Left kidney (tissue), 8 donors: ENCODE results near the gene CCKAR. TPM values are rescaled to one million over a fixed set of nuclear protein-coding genes. Genes with fewer than 3 reads are reported as not detected.
"Not testable (repeated sequence)": the region's sequence is repeated elsewhere in the genome, so short reads cannot be mapped to it uniquely, and the experiment has no call there.

Source experiments
- DNase-seq: peaks from one replicate; pipeline ENCODE4 v3.0.0-alpha.2; 2013
- long read RNA-seq, 8 donors: transcript quantifications; one replicate each; lab custom pipeline, GENCODE V29; 2026
- polyA plus RNA-seq: library from polyadenylated mRNA; unstranded; fragments of 120-200 nt; gene quantifications from one replicate; pipeline ENCODE4 v1.2.1, GENCODE V29; 2013; ENCODE audit not compliant: insufficient read length

Gene CCKAR, protein sequence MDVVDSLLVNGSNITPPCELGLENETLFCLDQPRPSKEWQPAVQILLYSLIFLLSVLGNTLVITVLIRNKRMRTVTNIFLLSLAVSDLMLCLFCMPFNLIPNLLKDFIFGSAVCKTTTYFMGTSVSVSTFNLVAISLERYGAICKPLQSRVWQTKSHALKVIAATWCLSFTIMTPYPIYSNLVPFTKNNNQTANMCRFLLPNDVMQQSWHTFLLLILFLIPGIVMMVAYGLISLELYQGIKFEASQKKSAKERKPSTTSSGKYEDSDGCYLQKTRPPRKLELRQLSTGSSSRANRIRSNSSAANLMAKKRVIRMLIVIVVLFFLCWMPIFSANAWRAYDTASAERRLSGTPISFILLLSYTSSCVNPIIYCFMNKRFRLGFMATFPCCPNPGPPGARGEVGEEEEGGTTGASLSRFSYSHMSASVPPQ
- polyA plus RNA-seq, result 0.10 TPM
- long read RNA-seq, donor 1, result 0 reads
- long read RNA-seq, donor 2, result 0 reads
- long read RNA-seq, donor 3, result 0 reads
- long read RNA-seq, donor 4, result 0 reads
- long read RNA-seq, donor 5, result 0 reads
- long read RNA-seq, donor 6, result 0 reads
- long read RNA-seq, donor 7, result 0 reads
- long read RNA-seq, donor 8, partial matches to known transcripts, result 5 of 5 reads
- long read RNA-seq, donor 8, other reads (novel, unspliced or antisense), result 0 of 5 reads

- DNase-seq, result no peak
Observed at GRCh38 chr4:26490111-26490959, at the start of gene CCKAR. Gene CCKAR (minus strand): TSS chr4:26490484. CDS start chr4:26490267, 217 bp downstream.

- DNase-seq, result no peak
Observed at GRCh38 chr4:26533685-26534084, 43.4 kb upstream of the CCKAR start.

- no peak for DNase-seq
Observed at GRCh38 chr4:26531491-26532116, 41.3 kb upstream of the CCKAR start.

- no peak for DNase-seq
Observed at GRCh38 chr4:26530099-26530498, 39.8 kb upstream of the CCKAR start.

- no peak for DNase-seq
Observed at GRCh38 chr4:26529479-26529878, 39.2 kb upstream of the CCKAR start.

DNA sequence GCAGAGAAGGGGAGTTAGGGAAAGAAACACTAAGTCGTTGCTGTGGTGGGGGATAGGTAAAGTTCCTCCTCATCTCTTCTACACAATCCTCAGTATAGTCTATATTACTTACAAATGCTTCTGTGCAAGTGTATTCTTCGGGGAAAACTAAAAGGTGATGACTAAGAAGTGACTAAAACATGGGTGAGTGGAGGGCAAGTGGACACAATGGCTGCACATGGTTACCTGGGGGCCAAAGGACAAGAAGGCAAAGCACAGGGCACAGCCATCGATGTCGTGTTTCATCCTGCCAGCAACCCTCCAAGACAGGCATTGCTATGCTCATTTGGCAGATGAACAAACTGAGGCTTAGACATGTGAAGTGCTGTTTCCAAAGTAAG is 35.5 kb upstream of the CCKAR start:
- no peak for DNase-seq

- no peak for DNase-seq
Observed at GRCh38 chr4:26525136-26525770, 35.0 kb upstream of the CCKAR start.

GRCh38 chr4:26524011-26524410 is 33.7 kb upstream of the CCKAR start:
- DNase-seq, result no peak

DNA sequence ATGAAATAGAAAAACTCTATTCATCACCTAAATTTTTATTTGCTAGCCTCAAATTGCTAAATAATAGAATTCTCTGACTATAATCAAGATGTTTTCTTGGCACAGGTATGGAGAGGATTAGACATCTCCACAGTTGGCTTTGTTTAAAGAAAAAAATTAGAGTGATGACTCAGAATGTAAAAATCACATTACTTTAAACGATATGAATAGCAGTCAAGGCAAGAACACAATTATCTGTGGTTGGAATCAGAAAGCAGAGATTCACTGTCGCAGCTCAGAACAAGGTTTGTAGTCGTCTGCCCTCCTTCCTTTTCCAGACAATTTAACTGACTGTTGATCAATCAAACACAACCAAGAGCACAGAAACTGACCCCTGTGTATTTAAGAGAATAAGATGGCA is 32.2 kb upstream of the CCKAR start:
- DNase-seq, result no peak

DNA sequence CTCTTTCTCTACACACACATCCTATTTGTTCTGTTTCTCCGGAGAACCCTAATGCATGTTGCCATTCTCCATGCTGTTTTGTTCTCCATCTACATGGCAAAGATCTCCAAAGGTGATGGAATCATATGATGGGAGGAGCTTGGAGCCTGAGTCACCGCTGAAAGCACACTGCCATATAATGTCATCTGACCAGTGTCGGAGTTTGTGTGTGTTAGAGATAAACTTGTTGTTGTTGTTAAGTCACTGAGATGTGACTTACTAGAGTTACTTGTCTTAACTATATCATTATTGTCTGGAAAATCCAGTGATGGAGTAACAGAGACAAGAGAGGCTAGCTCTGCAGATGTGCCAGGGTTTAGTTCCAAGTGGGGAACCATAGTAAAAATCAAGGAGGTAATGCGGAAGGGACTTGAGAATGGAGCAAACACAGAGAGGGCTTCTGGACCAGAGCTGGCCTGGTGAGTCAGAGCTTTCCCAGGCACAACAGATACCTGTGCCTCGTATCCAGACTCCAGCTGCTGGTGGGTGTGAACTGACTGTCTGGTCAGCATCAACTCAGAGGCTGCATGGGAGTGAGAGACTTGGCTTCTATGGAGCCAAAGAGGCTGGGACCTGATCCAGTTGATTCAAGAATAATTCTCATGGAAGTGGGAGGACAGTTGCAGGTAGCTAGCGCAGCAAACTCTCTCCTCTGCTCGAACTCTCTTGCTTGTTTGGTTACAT is 30.6 kb upstream of the CCKAR start:
- no peak for DNase-seq

DNA sequence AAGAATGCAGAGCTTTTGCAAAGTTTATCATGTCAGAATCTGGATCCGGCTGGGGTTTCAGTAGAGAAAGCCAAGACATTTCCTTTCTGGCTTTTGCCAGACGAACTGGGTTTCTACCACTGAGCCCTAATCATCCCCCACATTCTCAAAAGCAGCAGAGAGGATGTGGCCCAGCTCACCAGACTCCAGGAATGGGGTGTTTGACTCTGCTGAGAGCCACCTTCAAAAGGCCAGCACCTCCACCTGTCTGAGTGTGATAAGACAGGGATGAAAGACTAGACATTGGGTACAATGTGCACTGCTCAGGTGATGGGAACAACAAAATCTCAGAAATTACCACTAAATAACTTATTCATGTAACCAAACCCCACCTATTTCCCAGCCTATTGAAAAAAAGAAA is 25.7 kb upstream of the CCKAR start:
- no peak for DNase-seq

DNA sequence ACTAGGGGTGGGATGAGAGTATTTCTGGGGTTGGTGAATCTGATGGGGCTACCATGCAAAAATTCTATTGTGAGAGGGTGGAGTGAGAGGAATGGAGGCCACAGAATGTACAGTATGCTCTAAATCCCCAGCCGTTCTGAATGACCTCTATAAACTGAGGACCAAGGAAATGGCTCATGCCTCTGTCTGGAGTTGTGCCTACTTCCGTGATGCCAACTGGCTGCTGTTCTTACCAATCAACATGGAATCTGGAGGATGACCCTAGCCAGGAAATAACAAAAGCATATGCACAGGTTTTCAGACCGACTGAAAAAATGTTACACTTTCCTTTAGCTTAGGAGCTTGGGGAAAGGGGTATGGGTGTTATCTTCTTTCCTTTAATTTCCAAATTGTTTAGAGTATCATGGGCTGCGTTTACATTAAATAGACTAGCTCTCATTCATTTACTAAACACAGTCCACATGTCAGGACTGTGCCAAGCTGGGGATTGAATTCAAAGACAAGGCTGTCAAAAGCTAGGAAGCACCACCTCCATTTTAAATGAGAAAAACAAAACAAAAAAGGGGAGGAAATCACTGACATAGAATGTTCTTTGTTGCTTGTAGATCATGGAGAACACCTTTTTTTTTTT is 20.2 kb upstream of the CCKAR start:
- DNase-seq, result no peak

DNA sequence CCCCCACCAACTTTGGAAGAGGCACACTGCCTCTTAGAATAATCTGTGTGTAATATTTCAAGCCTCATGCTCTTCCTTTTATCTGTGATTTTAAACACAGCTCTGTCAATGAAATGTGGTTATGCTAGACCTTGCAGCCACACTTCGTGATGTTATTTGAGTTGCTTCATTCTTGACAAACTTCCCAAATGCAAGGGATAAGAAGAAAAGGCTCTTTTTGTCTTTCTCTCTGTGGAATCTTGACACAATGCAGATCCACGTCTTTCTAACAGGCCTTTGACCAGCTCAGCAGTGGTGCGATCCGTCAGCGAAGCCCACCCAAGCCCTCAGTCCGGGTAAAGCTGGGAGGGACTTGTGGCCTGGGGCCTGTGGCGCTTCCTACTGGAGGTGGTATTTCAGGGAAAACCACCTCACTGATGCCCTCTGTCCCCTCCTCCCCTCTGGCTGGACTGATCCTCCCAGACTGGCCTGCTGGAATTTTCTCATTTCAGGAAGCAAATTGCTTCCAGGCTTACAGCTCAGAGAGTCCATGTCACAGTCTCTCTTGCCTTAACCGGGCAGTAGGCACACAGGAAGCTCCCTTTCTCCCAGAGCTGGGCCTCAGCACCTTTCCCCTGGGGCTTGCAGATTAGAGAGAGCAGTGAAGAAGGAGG is 19.5 kb upstream of the CCKAR start:
- no peak for DNase-seq

DNA sequence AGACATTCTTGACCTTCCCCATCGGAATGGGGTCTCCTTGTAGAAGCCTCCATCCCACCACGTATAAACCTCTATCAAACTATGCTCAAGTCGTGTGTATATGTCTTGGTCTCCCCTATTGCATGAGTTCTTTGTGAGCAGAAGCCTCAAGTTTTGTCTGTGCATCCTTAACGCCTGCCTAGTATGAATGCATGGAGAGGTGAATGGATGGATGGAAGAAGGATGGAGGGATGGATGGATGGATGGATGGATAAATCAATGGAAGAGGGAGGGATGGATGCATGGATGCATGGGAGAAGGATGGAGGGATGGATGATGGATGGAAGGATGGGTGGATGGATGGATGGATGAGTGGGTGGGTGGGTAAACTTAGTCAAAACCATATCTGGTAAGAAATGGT is 17.0 kb upstream of the CCKAR start:
- DNase-seq, result no peak

DNA sequence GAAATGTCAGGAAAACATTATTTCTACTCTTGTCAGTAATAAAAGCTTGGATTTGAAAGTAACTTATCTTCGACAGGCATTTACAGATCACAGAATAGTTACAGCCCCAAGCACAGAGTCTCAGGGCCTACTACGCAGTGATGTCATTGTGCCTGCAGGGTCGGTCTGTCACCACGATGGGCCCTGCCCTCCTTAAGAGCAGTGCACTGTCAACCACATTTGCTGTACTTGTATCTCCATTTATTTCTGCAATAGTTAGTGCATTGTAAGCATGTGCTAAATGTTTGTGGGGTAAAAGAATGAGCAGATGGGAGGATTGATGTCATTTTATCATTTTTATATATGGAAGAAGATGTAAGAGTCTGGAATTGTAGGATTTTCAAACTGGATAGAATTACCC is 13.6 kb upstream of the CCKAR start:
- DNase-seq, result no peak

- DNase-seq, result no peak
Observed at GRCh38 chr4:26503427-26503826, 13.1 kb upstream of the CCKAR start.

- not testable (repeated sequence) for DNase-seq
Observed at GRCh38 chr4:26500565-26500999, 10.3 kb upstream of the CCKAR start.

DNA sequence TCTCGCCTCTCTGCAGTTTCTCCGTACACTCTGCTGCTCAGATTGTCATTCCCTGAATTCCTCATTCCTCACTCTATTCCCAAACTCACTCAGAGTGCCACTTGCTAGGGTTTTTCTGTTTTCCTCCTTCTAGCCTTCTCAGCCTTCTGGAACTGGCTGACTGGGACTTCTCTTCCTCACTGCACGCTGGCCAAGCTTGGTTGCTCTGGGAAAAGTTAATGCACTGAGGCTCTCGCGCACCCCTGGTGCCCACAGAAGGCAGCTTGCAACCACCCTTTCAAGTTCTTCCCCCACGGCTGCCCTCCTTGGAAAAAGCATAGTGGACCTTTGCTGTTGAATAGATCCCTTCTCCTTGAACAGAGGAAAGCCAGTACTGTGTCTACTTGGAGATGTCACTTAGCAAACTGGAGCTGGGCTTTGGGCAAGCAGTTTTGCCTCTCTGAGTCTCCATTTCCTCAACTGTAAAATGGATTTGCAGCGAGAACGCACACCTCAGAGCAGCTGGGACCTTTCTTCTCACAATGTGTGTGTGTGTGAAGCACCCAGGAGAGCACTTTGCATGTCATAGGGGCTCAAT is 6.0 kb upstream of the CCKAR start:
- DNase-seq, result no peak

DNA sequence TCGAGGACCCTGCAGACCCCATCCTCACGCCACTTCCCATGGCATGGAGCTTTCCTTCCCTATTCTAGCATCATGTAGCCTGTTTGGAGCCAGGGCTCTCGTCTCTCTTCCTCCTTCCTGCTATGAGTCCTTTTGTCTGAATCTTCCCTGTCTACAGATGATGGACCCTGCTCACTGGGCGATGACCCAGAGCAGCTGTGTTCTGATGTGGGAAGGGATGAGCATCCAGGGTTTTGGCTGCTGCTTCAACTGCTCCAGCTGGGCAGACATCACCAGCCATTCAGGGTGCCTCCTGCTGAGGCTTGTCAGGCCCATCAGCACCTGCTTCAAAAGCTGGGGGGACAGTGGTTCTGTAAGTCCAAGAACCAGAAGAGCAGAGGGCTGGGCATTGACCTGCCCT is 3.2 kb upstream of the CCKAR start:
- DNase-seq, result no peak
